ENCODE results near the gene AFF3.

The AFF3 gene

GRCh38 chr2:100010606-100011005, 131.8 kb downstream of the AFF3 start (continued):
- TF ChIP-seq RARB (CRISPR knock-in tag; IDR thresholded peaks at IDR 0.05) (no peak), ESRRG (CRISPR knock-in tag; IDR thresholded peaks at IDR 0.05) (no peak), CREB5 (CRISPR knock-in tag; IDR thresholded peaks at IDR 0.05; ENCODE audit: low read depth) (no peak)

GRCh38 chr2:100009743-100010142, 132.6 kb downstream of the AFF3 start:
- no peak for TF ChIP-seq ZNF8 (CRISPR knock-in tag; IDR thresholded peaks at IDR 0.05)
- TF ChIP-seq TOX (CRISPR knock-in tag; IDR thresholded peaks at IDR 0.05; ENCODE audit: borderline replicate concordance): no peak
- TF ChIP-seq ZNF70 (CRISPR knock-in tag; IDR thresholded peaks at IDR 0.05): no peak
- no peak for TF ChIP-seq ZC3H10 (CRISPR knock-in tag; IDR thresholded peaks at IDR 0.05)
- no peak for TF ChIP-seq ISL1 (CRISPR knock-in tag; IDR thresholded peaks at IDR 0.05)
- TF ChIP-seq ZFP3 (CRISPR knock-in tag; IDR thresholded peaks at IDR 0.05): no peak
- TF ChIP-seq RARB (CRISPR knock-in tag; IDR thresholded peaks at IDR 0.05): no peak
- TF ChIP-seq CSDC2 (CRISPR knock-in tag; IDR thresholded peaks at IDR 0.05): no peak
- TF ChIP-seq PATZ1 (CRISPR knock-in tag; IDR thresholded peaks at IDR 0.05; ENCODE audit: borderline replicate concordance): no peak
- no peak for TF ChIP-seq BACH2 (CRISPR knock-in tag; IDR thresholded peaks at IDR 0.05; ENCODE audit: borderline replicate concordance)
- no peak for TF ChIP-seq OSR1 (CRISPR knock-in tag; IDR thresholded peaks at IDR 0.05)
- no peak for TF ChIP-seq ARNTL (CRISPR knock-in tag; IDR thresholded peaks at IDR 0.05; ENCODE audit: borderline replicate concordance, low read depth)
- no peak for TF ChIP-seq GLIS3 (CRISPR knock-in tag; IDR thresholded peaks at IDR 0.05)
- no peak for TF ChIP-seq CSRNP3 (CRISPR knock-in tag; IDR thresholded peaks at IDR 0.05)
- TF ChIP-seq PPARA (CRISPR knock-in tag; IDR thresholded peaks at IDR 0.05; ENCODE audit: borderline replicate concordance): no peak
- no peak for TF ChIP-seq POU6F1 (CRISPR knock-in tag; IDR thresholded peaks at IDR 0.05; ENCODE audit: borderline replicate concordance, low read depth)
- no peak for TF ChIP-seq ZNF565 (CRISPR knock-in tag; conservative IDR thresholded peaks at IDR 0.05; ENCODE audit: low read depth)
- no peak for ATAC-seq

GRCh38 chr2:100008956-100009355, 133.4 kb downstream of the AFF3 start:
- ATAC-seq: peak; percentile 73

GRCh38 chr2:100006516-100006915, 135.9 kb downstream of the AFF3 start:
- no peak for ATAC-seq
- no peak for TF ChIP-seq TCF4 (CRISPR knock-in tag; IDR thresholded peaks at IDR 0.05; ENCODE audit: borderline replicate concordance)
- no peak for TF ChIP-seq PATZ1 (CRISPR knock-in tag; IDR thresholded peaks at IDR 0.05; ENCODE audit: borderline replicate concordance)
- no peak for TF ChIP-seq ESRRG (CRISPR knock-in tag; IDR thresholded peaks at IDR 0.05)
- no peak for TF ChIP-seq TOX (CRISPR knock-in tag; IDR thresholded peaks at IDR 0.05; ENCODE audit: borderline replicate concordance)
- no peak for TF ChIP-seq ZNF565 (CRISPR knock-in tag; conservative IDR thresholded peaks at IDR 0.05; ENCODE audit: low read depth)
- TF ChIP-seq GLIS3 (CRISPR knock-in tag; IDR thresholded peaks at IDR 0.05): no peak
- TF ChIP-seq BACH2 (CRISPR knock-in tag; IDR thresholded peaks at IDR 0.05; ENCODE audit: borderline replicate concordance): no peak
- TF ChIP-seq PPARA (CRISPR knock-in tag; IDR thresholded peaks at IDR 0.05; ENCODE audit: borderline replicate concordance): no peak

More at GRCh38 chr2:100008956-100009355, 133.4 kb downstream of the AFF3 start:
- TF ChIP-seq CSDC2 (CRISPR knock-in tag; IDR thresholded peaks at IDR 0.05): no peak
- TF ChIP-seq SNAI2 (CRISPR knock-in tag; IDR thresholded peaks at IDR 0.05): no peak
- TF ChIP-seq ISL1 (CRISPR knock-in tag; IDR thresholded peaks at IDR 0.05): peak; percentile 63
- 0 out of 2 replicates have a peak, but pooled peaks have one; percentile 30 for TF ChIP-seq ZC3H10 (CRISPR knock-in tag; IDR thresholded peaks at IDR 0.05)

Data from SK-N-SH treated with all-trans-retinoic acid at 6 μM for 48 hours (cell line).